GM23338 (cell line): ENCODE measurements around the gene DOCK4. TPM values are rescaled to one million over a fixed set of nuclear protein-coding genes. Genes with fewer than 3 reads are reported as not detected.

Experiments used
- ATAC-seq: fragments of 200-7000 bp; cut with Tn5 transposase; 3 replicates; pipeline ENCODE4 v1.9.1; 2020
- DNase-seq: peaks from one replicate; pipeline ENCODE4 v3.0.0-alpha.2; 2015; ENCODE audit warnings: low spot score
- H2AFZ ChIP-seq: fragments of 200-600 bp; sonication (generic); 2 replicates; pipeline ENCODE4 v1.8.0; 2016; ENCODE audit warnings: antibody characterized with exemption, mild to moderate bottlenecking, moderate library complexity
- H3F3A ChIP-seq: fragments of 200-600 bp; sonication (generic); replicated peaks from 2 replicates; pipeline ENCODE4 v1.8.0; 2017; ENCODE audit warnings: antibody characterized with exemption, mixed run types, low read depth
- H3K27ac ChIP-seq: fragments of 200-600 bp; sonication (generic); 2 replicates; pipeline ENCODE4 v1.6.1; 2016; ENCODE audit warnings: low read depth
- H3K27me3 ChIP-seq: fragments of 200-600 bp; sonication (generic); 2 replicates; pipeline ENCODE4 v1.8.0; 2016; ENCODE audit warnings: mild to moderate bottlenecking, mixed run types, moderate library complexity; ENCODE audit not compliant: insufficient read depth
- H3K36me3 ChIP-seq: fragments of 200-600 bp; sonication (generic); 2 replicates; pipeline ENCODE4 v1.8.0; 2016; ENCODE audit warnings: mild to moderate bottlenecking; ENCODE audit not compliant: insufficient read depth
- H3K4me1 ChIP-seq: fragments of 200-600 bp; sonication (generic); 2 replicates; pipeline ENCODE4 v1.8.0; 2016; ENCODE audit warnings: mild to moderate bottlenecking, moderate library complexity; ENCODE audit not compliant: insufficient read depth
- H3K4me2 ChIP-seq: fragments of 200-600 bp; sonication (generic); 2 replicates; pipeline ENCODE4 v1.7.1; 2017; ENCODE audit warnings: mixed run types
- H3K4me3 ChIP-seq: fragments of 200-600 bp; sonication (generic); 2 replicates; pipeline ENCODE4 v1.6.1; 2016; ENCODE audit warnings: mixed run types
- H3K79me2 ChIP-seq: fragments of 200-600 bp; sonication (generic); replicated peaks from 2 replicates; pipeline ENCODE4 v1.8.0; 2017; ENCODE audit warnings: mild to moderate bottlenecking; ENCODE audit not compliant: insufficient read depth
- H3K9me2 ChIP-seq: fragments of 200-600 bp; sonication (generic); 2 replicates; pipeline ENCODE4 v1.8.0; 2017; ENCODE audit not compliant: insufficient read depth
- H4K20me1 ChIP-seq: fragments of 200-600 bp; sonication (generic); replicated peaks from 2 replicates; pipeline ENCODE4 v1.8.0; 2017; ENCODE audit warnings: mild to moderate bottlenecking; ENCODE audit not compliant: insufficient read depth
- H3K27ac Mint-ChIP-seq: 2 replicates; pipeline ENCODE4 v1.8.0; 2020; ENCODE audit warnings: inconsistent platforms, mild to moderate bottlenecking, moderate library complexity, mixed read lengths
- H3K27me3 Mint-ChIP-seq: 3 replicates; pipeline ENCODE4 v1.8.0; 2022; ENCODE audit warnings: low read depth, mild to moderate bottlenecking, moderate library complexity, mixed read lengths, inconsistent platforms; ENCODE audit not compliant: insufficient read depth, poor library complexity
- H3K36me3 Mint-ChIP-seq: 3 replicates; pipeline ENCODE4 v1.8.0; 2021; ENCODE audit warnings: low read depth, mild to moderate bottlenecking, inconsistent platforms, moderate library complexity, mixed read lengths
- H3K4me1 Mint-ChIP-seq: 3 replicates; pipeline ENCODE4 v1.8.0; 2020; ENCODE audit warnings: mild to moderate bottlenecking, inconsistent platforms, mixed read lengths
- H3K4me3 Mint-ChIP-seq: 3 replicates; pipeline ENCODE4 v1.8.0; 2021; ENCODE audit warnings: moderate library complexity, mild to moderate bottlenecking, inconsistent platforms, mixed read lengths
- H3K9me3 Mint-ChIP-seq: 3 replicates; pipeline ENCODE4 v1.8.0; 2020; ENCODE audit warnings: moderate library complexity, mild to moderate bottlenecking, inconsistent platforms, mixed read lengths
- CREB1 ChIP-seq: fragments of 250-450 bp; sonication (Bioruptor Pico); IDR thresholded peaks from 2 replicates; pipeline ENCODE4 v1.5.0; 2020; ENCODE audit warnings: low read depth, mild to moderate bottlenecking, moderate library complexity
- CTCF ChIP-seq, 2 experiments: fragments of 200-600 bp in 1 of 2; sonication (generic) in 1 of 2; conservative IDR thresholded peaks; 2 replicates each; pipeline versions ENCODE4 v1.5.1 to v1.6.1; 2016 to 2017; ENCODE audit warnings: antibody characterized with exemption in 2 of 2, low read depth in 2 of 2, mild to moderate bottlenecking in 2 of 2, moderate library complexity in 1 of 2
- ETS1 ChIP-seq: IDR thresholded peaks from 2 replicates; pipeline ENCODE4 v1.6.1; 2016; ENCODE audit warnings: antibody characterized with exemption
- EZH2 ChIP-seq: fragments of 200-600 bp; sonication (generic); IDR thresholded peaks from one replicate; pipeline ENCODE4 v1.8.0; 2017; ENCODE audit warnings: antibody characterized with exemption, mild to moderate bottlenecking, low read depth; ENCODE audit not compliant: unreplicated experiment
- EZH2phosphoT487 ChIP-seq: fragments of 200-600 bp; sonication (generic); IDR thresholded peaks from one replicate; pipeline ENCODE4 v1.8.1; 2018; ENCODE audit warnings: antibody characterized with exemption; ENCODE audit not compliant: unreplicated experiment
- JUNB ChIP-seq: IDR thresholded peaks from one replicate; pipeline ENCODE4 v1.6.1; 2016; ENCODE audit warnings: antibody characterized with exemption; ENCODE audit not compliant: unreplicated experiment
- POLR2AphosphoS5 ChIP-seq: IDR thresholded peaks from 2 replicates; pipeline ENCODE4 v1.6.1; 2016; ENCODE audit warnings: antibody characterized with exemption, low read depth
- REST ChIP-seq: IDR thresholded peaks from one replicate; pipeline ENCODE4 v1.6.1; 2018; ENCODE audit warnings: antibody characterized with exemption; ENCODE audit not compliant: unreplicated experiment
- STAT1 ChIP-seq: IDR thresholded peaks from one replicate; pipeline ENCODE4 v1.6.1; 2016; ENCODE audit warnings: antibody characterized with exemption; ENCODE audit not compliant: unreplicated experiment
- ZNF114 ChIP-seq: fragments of 250-450 bp; sonication (Bioruptor Pico); IDR thresholded peaks from 2 replicates; pipeline ENCODE4 v1.5.0; 2020; ENCODE audit warnings: mild to moderate bottlenecking, moderate library complexity
- ZNF331 ChIP-seq: fragments of 250-450 bp; sonication (Bioruptor Pico); IDR thresholded peaks from 2 replicates; pipeline ENCODE4 v1.5.0; 2020; ENCODE audit warnings: low read depth, mild to moderate bottlenecking, moderate library complexity
- ZNF462 ChIP-seq: fragments of 250-450 bp; sonication (Bioruptor Pico); IDR thresholded peaks from 2 replicates; pipeline ENCODE4 v1.5.0; 2020; ENCODE audit warnings: mild to moderate bottlenecking, moderate library complexity
- polyA plus RNA-seq: library from polyadenylated mRNA; unstranded; fragments of >200 nt; fragmentation: Nextera tagmentation; extraction: Ambion mirVana; gene quantifications from 2 replicates; pipeline ENCODE4 v1.2.1, GENCODE V29; 2016
- total RNA-seq: library from RNA; depleted of rRNA; stranded (reverse); fragments of >200 nt; shearing (Covaris generic); gene quantifications from 2 replicates; pipeline ENCODE4 v1.2.3, GENCODE V29; 2014

Gene DOCK4
- total and polyA plus RNA-seq, 2 experiments from 2014 or later = 6.3 to 33.8 TPM

GRCh38 chr7:112110651-112111050, 95.5 kb downstream of the DOCK4 start (continued):
- TF ChIP-seq ETS1 = no peak
- no peak for TF ChIP-seq ZNF331
- TF ChIP-seq POLR2AphosphoS5 = no peak

- DNase-seq = no peak
- H3F3A ChIP-seq = no peaks in the 10 kb centered on the region
- H3K36me3 ChIP-seq = no peaks in the 10 kb centered on the region
- Mint-ChIP-seq H3K36me3 (no peaks in the 10 kb centered on the region), H3K27me3 (peaks cover 6% of the 10 kb centered on the region), H3K4me3 (no peak overlapping the region), H3K27ac (no peak overlapping the region), H3K9me3 (no peaks in the 10 kb centered on the region; the same call in 2 of the 3 replicates), H3K4me1 (peaks cover 27% of the 10 kb centered on the region)
- no peak overlapping the region for H3K4me3 ChIP-seq
- no peaks in the 10 kb centered on the region for H4K20me1 ChIP-seq
- no peak overlapping the region for H3K27ac ChIP-seq
- ATAC-seq = no peak
- H3K9me2 ChIP-seq = no peaks in the 10 kb centered on the region
- H3K4me2 ChIP-seq = no peak overlapping the region
- H3K4me1 ChIP-seq = no peaks in the 10 kb centered on the region
- H3K79me2 ChIP-seq = peaks cover 45% of the 10 kb centered on the region
- no peaks in the 10 kb centered on the region for H3K27me3 ChIP-seq
- no peak overlapping the region for H2AFZ ChIP-seq
- TF ChIP-seq REST (no peak), CREB1 (no peak), EZH2 (no peak), JUNB (no peak), ZNF331 (no peak), ZNF114 (CRISPR knock-in tag) (no peak), STAT1 (no peak), ZNF462 (CRISPR knock-in tag) (no peak), ETS1 (no peak), EZH2phosphoT487 (no peak), POLR2AphosphoS5 (no peak), CTCF (conservative IDR thresholded peaks at IDR 0.05; ENCODE audit: low read depth in 2 of 2) (no peak)
Observed at GRCh38 chr7:112110175-112110574, 96.0 kb downstream of the DOCK4 start.
